ENCODE results near the gene PDE4B. TPM values are rescaled to one million over a fixed set of nuclear protein-coding genes. Genes with fewer than 3 reads are reported as not detected.

PDE4B gene
- polyA plus RNA-seq, 1 experiment: 17.6 TPM

DNA sequence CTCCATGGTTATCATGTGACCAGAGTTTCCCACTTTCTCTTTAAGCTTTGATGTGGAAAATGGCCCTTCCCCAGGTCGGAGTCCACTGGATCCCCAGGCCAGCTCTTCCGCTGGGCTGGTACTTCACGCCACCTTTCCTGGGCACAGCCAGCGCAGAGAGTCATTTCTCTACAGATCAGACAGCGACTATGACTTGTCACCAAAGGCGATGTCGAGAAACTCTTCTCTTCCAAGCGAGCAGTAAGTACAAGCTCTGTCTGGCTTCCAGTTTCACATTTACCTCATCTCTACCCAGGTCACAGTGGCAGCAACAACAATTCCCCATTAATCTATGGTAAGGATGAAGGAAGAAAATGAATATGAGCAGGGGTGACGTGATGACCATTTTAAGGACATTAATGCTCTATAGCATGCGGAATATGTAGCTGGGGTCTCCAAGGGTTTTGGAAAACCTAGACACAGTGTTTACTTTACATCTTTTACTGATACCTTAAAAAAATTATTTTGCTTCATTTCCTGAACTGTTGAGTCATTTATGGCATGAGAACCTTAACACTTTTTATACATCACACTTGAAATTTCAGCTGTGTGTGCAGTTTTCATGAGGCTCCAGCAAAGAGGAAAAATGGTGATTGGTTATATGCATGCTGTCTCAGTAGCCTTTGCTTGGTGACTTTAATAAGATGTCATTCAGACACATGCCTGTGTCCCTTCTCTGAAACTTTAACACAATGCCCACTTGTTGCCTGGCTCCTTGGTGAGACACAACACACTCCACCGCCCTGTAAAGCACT lies 454.9 kb downstream of the PDE4B start:
- ChIA-PET CTCF (interaction anchor here (1.0 to 20.2 kb wide), 7 partner anchors 10 to 290 kb away, joined by 3 to 484 read pairs (median 4); no protein-coding TSS in a partner anchor), POLR2A (no interaction called here)
- Histone ChIP-seq H3K9me3 (ENCODE audit: control insufficient read depth, insufficient read depth, low read length) (no peaks in the 10 kb centered on the region), H3K27ac (ENCODE audit: low read depth, low read length) (no peak overlapping the region), H3K4me3 (ENCODE audit: low read depth, low read length) (no peak overlapping the region), H3K27me3 (ENCODE audit: control insufficient read depth, insufficient read depth, low read length) (no peaks in the 10 kb centered on the region)
- TF ChIP-seq, protein P1, sequence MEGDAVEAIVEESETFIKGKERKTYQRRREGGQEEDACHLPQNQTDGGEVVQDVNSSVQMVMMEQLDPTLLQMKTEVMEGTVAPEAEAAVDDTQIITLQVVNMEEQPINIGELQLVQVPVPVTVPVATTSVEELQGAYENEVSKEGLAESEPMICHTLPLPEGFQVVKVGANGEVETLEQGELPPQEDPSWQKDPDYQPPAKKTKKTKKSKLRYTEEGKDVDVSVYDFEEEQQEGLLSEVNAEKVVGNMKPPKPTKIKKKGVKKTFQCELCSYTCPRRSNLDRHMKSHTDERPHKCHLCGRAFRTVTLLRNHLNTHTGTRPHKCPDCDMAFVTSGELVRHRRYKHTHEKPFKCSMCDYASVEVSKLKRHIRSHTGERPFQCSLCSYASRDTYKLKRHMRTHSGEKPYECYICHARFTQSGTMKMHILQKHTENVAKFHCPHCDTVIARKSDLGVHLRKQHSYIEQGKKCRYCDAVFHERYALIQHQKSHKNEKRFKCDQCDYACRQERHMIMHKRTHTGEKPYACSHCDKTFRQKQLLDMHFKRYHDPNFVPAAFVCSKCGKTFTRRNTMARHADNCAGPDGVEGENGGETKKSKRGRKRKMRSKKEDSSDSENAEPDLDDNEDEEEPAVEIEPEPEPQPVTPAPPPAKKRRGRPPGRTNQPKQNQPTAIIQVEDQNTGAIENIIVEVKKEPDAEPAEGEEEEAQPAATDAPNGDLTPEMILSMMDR (IDR thresholded peaks at IDR 0.05; ENCODE audit: low read depth, low read length): no peak
- DNase-seq (ENCODE audit: low read depth, low spot score): no peak

DNA sequence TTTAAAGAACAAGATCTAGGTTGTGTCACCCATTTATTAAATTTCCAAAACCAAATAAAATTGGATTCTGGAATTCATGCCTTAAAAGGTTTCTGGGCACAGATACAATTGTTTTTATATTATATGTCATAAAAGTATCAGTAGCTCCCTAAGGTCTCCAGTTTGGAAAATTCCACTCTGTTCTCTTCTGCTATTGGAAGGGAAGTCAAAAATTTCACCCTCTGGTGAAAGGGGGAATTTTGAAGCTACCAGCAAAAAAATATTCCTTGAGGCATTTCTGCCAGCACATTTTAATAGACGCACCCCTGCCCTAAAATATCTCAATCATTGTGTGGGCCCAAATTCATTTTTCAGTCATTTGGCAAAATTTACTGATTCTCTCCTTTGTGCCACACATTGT lies 455.6 kb downstream of the PDE4B start:
- TF ChIP-seq, protein P1 (IDR thresholded peaks at IDR 0.05; ENCODE audit: low read depth, low read length): no peak
- POLR2A ChIA-PET: no interaction called here
- no peaks in the 10 kb centered on the region for H3K27me3 ChIP-seq (ENCODE audit: control insufficient read depth, insufficient read depth, low read length)
- DNase-seq (ENCODE audit: low read depth, low spot score): no peak
- no peaks in the 10 kb centered on the region for H3K9me3 ChIP-seq (ENCODE audit: control insufficient read depth, insufficient read depth, low read length)
- H3K4me3 ChIP-seq (ENCODE audit: low read depth, low read length): no peak overlapping the region
- no peak overlapping the region for H3K27ac ChIP-seq (ENCODE audit: low read depth, low read length)
- CTCF ChIA-PET: interaction anchor here (1.2 to 20.2 kb wide), 6 partner anchors 120 to 290 kb away, joined by 3 to 484 read pairs (median 7); no protein-coding TSS in a partner anchor

DNA sequence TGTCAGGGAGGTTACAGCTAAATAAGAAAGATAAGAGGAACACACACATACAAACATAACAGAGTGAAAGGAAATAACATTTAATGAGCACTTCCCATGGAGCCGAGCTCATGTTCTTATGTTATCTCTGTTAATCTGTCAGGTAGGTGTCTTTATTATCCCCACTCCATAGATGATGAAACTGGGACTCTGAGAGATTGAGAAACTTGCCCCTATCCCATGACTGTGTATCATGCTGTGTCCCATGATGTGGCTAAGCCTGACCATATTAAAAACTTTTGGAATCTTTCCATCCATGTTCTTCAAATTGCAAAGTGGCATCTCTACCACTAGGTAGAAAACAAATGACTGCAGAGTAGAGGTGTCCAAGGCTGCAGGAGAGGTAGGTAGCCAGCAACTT lies 456.1 kb downstream of the PDE4B start:
- POLR2A ChIA-PET: no interaction called here
- Histone ChIP-seq H3K27me3 (ENCODE audit: control insufficient read depth, insufficient read depth, low read length) (no peaks in the 10 kb centered on the region), H3K4me3 (ENCODE audit: low read depth, low read length) (no peak overlapping the region), H3K27ac (ENCODE audit: low read depth, low read length) (no peak overlapping the region), H3K9me3 (ENCODE audit: control insufficient read depth, insufficient read depth, low read length) (no peaks in the 10 kb centered on the region)
- TF ChIP-seq, protein P1 (IDR thresholded peaks at IDR 0.05; ENCODE audit: low read depth, low read length): no peak
- no peak for DNase-seq (ENCODE audit: low read depth, low spot score)
- CTCF ChIA-PET: interaction anchor here (1.3 to 20.2 kb wide), 4 partner anchors 196 to 289 kb away, joined by 5 to 484 read pairs (median 37); no protein-coding TSS in a partner anchor

DNA sequence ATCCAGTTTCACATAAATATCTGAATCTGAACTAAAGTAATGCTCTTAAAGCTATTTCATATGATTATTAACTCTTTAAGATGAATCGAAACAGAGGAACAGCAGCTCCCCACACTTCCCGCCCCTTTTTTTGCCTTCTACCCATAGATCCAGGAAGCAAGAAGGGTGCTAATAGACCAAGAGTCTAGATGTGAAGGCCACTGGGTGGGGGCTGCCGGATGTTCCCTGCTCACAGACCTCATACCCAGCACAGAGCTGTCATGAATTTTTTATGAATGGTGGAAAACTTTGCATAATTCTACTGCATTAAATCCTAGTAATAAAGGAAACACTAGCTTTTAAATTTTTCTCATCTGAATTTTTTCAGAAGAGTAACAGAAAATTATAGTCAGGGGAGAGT lies 457.4 kb downstream of the PDE4B start:
- TF ChIP-seq, protein P1 (IDR thresholded peaks at IDR 0.05; ENCODE audit: low read depth, low read length): no peak
- no peaks in the 10 kb centered on the region for H3K27me3 ChIP-seq (ENCODE audit: control insufficient read depth, insufficient read depth, low read length)
- no peak for DNase-seq (ENCODE audit: low read depth, low spot score)
- ChIA-PET CTCF (interaction anchor here (0.8 to 20.2 kb wide), 6 partner anchors 8 to 562 kb away, joined by 3 to 484 read pairs (median 22); no protein-coding TSS in a partner anchor), POLR2A (no interaction called here)
- no peaks in the 10 kb centered on the region for H3K9me3 ChIP-seq (ENCODE audit: control insufficient read depth, insufficient read depth, low read length)
- H3K4me3 ChIP-seq (ENCODE audit: low read depth, low read length): no peak overlapping the region
- H3K27ac ChIP-seq (ENCODE audit: low read depth, low read length): no peak overlapping the region

DNA sequence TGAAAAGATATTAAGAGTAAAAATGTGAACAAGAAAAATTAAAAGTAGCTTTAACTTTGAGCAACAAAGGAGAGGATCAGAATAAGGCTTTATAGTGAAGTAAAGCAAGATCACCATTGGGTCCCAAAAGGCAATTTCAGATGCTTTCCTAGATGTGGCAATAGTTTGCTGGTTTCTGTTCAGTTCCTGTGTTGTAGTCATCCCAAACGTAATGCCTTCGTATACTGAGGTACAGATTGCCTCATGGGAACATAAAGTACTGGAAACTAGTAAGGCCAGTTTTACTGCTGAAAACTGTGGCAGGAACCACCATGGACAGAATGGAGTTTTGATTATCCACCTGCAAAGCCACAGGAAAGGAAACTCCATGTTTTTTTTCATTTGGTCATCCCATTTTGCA lies 457.8 kb downstream of the PDE4B start:
- POLR2A ChIA-PET: no interaction called here
- TF ChIP-seq, protein P1 (IDR thresholded peaks at IDR 0.05; ENCODE audit: low read depth, low read length): no peak
- CTCF ChIA-PET: interaction anchor here (1.1 to 20.2 kb wide), 4 partner anchors 8 to 254 kb away, joined by 3 to 484 read pairs (median 50); no protein-coding TSS in a partner anchor
- Histone ChIP-seq H3K27ac (ENCODE audit: low read depth, low read length) (no peak overlapping the region), H3K4me3 (ENCODE audit: low read depth, low read length) (no peak overlapping the region), H3K27me3 (ENCODE audit: control insufficient read depth, insufficient read depth, low read length) (no peaks in the 10 kb centered on the region), H3K9me3 (ENCODE audit: control insufficient read depth, insufficient read depth, low read length) (no peaks in the 10 kb centered on the region)
- DNase-seq (ENCODE audit: low read depth, low spot score): no peak
